Effector memory CD4-positive, alpha-beta T cell (primary cell): Measurements from ENCODE around the gene SV2B.

Experiments used
- DNase-seq, 3 donors: peaks; one replicate each; pipeline ENCODE4 v3.0.0-alpha.2; 2020
- H3K27ac ChIP-seq: 2 replicates; pipeline ENCODE4 v1.7.0; 2013; ENCODE audit warnings: mild to moderate bottlenecking, low read length, moderate library complexity; ENCODE audit not compliant: insufficient read depth, poor library complexity, severe bottlenecking
- H3K27me3 ChIP-seq: replicated peaks from 2 replicates; pipeline ENCODE4 v1.7.0; 2013; ENCODE audit warnings: mild to moderate bottlenecking, low read length; ENCODE audit not compliant: insufficient read depth, control insufficient read depth, poor library complexity, severe bottlenecking
- H3K36me3 ChIP-seq: 2 replicates; pipeline ENCODE4 v1.7.0; 2013; ENCODE audit warnings: mild to moderate bottlenecking, low read length, moderate library complexity; ENCODE audit not compliant: control insufficient read depth, insufficient read depth
- H3K4me1 ChIP-seq: 2 replicates; pipeline ENCODE4 v1.7.0; 2013; ENCODE audit warnings: low read length, mild to moderate bottlenecking; ENCODE audit not compliant: control insufficient read depth, insufficient read depth, poor library complexity, severe bottlenecking
- H3K4me3 ChIP-seq: 2 replicates; pipeline ENCODE4 v1.7.0; 2013; ENCODE audit warnings: low read length, low read depth, mild to moderate bottlenecking; ENCODE audit not compliant: insufficient read depth, poor library complexity, severe bottlenecking
- H3K9me3 ChIP-seq: 2 replicates; pipeline ENCODE4 v1.7.0; 2013; ENCODE audit warnings: mild to moderate bottlenecking, low read length, moderate library complexity; ENCODE audit not compliant: control insufficient read depth
- total RNA-seq, 3 donors: gene quantifications; one replicate each; lab custom pipeline; 2026; lab: John Stamatoyannopoulos, UW

SV2B gene
- total RNA-seq = 0 to 0.19 (median 0) reads per million in 3 donors

- H3K27me3 ChIP-seq = peaks cover 15% of the 10 kb centered on the region
These were observed at the start of gene SV2B for GRCh38 chr15:91099995-91100813. Gene SV2B, plus strand, starts transcription at chr15:91100257. Its CDS starts 126,007 bp downstream, at chr15:91226264.

GRCh38 chr15:91051248-91051647 lies 48.8 kb upstream of the SV2B start:
- no peak for DNase-seq
- no peaks in the 10 kb centered on the region for H3K36me3 ChIP-seq
- no peak overlapping the region for H3K4me3 ChIP-seq
- H3K9me3 ChIP-seq = no peaks in the 10 kb centered on the region
- H3K4me1 ChIP-seq = peaks cover 7% of the 10 kb centered on the region
- no peak overlapping the region for H3K27ac ChIP-seq
- H3K27me3 ChIP-seq = no peaks in the 10 kb centered on the region

More at GRCh38 chr15:91099995-91100813, at the start of gene SV2B:
- H3K36me3 ChIP-seq = no peaks in the 10 kb centered on the region
- no peaks in the 10 kb centered on the region for H3K9me3 ChIP-seq
- DNase-seq = peak in 1 of 3 donors; percentile 2
- H3K4me1 ChIP-seq = no peaks in the 10 kb centered on the region
- peak within 1 kb of the TSS; percentile 57 for H3K4me3 ChIP-seq
- no peak within 1 kb of the TSS for H3K27ac ChIP-seq

GRCh38 chr15:91054816-91055215 lies 45.2 kb upstream of the SV2B start:
- Histone ChIP-seq H3K27me3 (no peaks in the 10 kb centered on the region), H3K4me3 (no peak overlapping the region), H3K4me1 (no peaks in the 10 kb centered on the region), H3K36me3 (no peaks in the 10 kb centered on the region), H3K9me3 (no peaks in the 10 kb centered on the region), H3K27ac (no peak overlapping the region)
- no peak for DNase-seq

GRCh38 chr15:91055548-91056331 lies 44.3 kb upstream of the SV2B start:
- H3K27ac ChIP-seq = no peak overlapping the region
- H3K4me3 ChIP-seq = no peak overlapping the region
- no peaks in the 10 kb centered on the region for H3K4me1 ChIP-seq
- no peaks in the 10 kb centered on the region for H3K27me3 ChIP-seq
- no peaks in the 10 kb centered on the region for H3K36me3 ChIP-seq
- no peaks in the 10 kb centered on the region for H3K9me3 ChIP-seq
- DNase-seq = peak in 1 of 3 donors; percentile 18

GRCh38 chr15:91061230-91061629 lies 38.8 kb upstream of the SV2B start:
- Histone ChIP-seq H3K36me3 (no peaks in the 10 kb centered on the region), H3K4me1 (no peaks in the 10 kb centered on the region), H3K9me3 (no peaks in the 10 kb centered on the region), H3K4me3 (no peak overlapping the region), H3K27ac (no peak overlapping the region), H3K27me3 (no peaks in the 10 kb centered on the region)
- no peak for DNase-seq

GRCh38 chr15:91061997-91062396 lies 38.1 kb upstream of the SV2B start:
- H3K27me3 ChIP-seq = no peaks in the 10 kb centered on the region
- H3K36me3 ChIP-seq = no peaks in the 10 kb centered on the region
- no peaks in the 10 kb centered on the region for H3K4me1 ChIP-seq
- H3K27ac ChIP-seq = no peak overlapping the region
- DNase-seq = no peak
- no peaks in the 10 kb centered on the region for H3K9me3 ChIP-seq
- H3K4me3 ChIP-seq = no peak overlapping the region

GRCh38 chr15:91065505-91065904 lies 34.6 kb upstream of the SV2B start:
- no peak overlapping the region for H3K27ac ChIP-seq
- H3K4me1 ChIP-seq = no peaks in the 10 kb centered on the region
- no peak overlapping the region for H3K4me3 ChIP-seq
- no peaks in the 10 kb centered on the region for H3K9me3 ChIP-seq
- no peaks in the 10 kb centered on the region for H3K36me3 ChIP-seq
- DNase-seq = no peak
- no peaks in the 10 kb centered on the region for H3K27me3 ChIP-seq

- Histone ChIP-seq H3K9me3 (no peaks in the 10 kb centered on the region), H3K4me1 (no peaks in the 10 kb centered on the region), H3K4me3 (no peak overlapping the region), H3K27ac (no peak overlapping the region), H3K27me3 (no peaks in the 10 kb centered on the region), H3K36me3 (no peaks in the 10 kb centered on the region)
- no peak for DNase-seq
These were observed 33.0 kb upstream of the SV2B start for GRCh38 chr15:91067036-91067435.

- H3K36me3 ChIP-seq = no peaks in the 10 kb centered on the region
- DNase-seq = no peak
- H3K4me3 ChIP-seq = no peak overlapping the region
- no peaks in the 10 kb centered on the region for H3K9me3 ChIP-seq
- no peaks in the 10 kb centered on the region for H3K27me3 ChIP-seq
- no peaks in the 10 kb centered on the region for H3K4me1 ChIP-seq
- no peak overlapping the region for H3K27ac ChIP-seq
These were observed 31.6 kb upstream of the SV2B start for GRCh38 chr15:91068436-91068835.

GRCh38 chr15:91068966-91069365 lies 31.1 kb upstream of the SV2B start:
- Histone ChIP-seq H3K9me3 (no peaks in the 10 kb centered on the region), H3K36me3 (no peaks in the 10 kb centered on the region), H3K27me3 (no peaks in the 10 kb centered on the region), H3K4me3 (no peak overlapping the region), H3K27ac (no peak overlapping the region), H3K4me1 (no peaks in the 10 kb centered on the region)
- no peak for DNase-seq
